IPS-20b (cell line): ENCODE data around the gene ALOX12.

Experiments used
- H3K27ac ChIP-seq: one replicate; pipeline ENCODE4 v1.5.1; 2013; ENCODE audit warnings: low read length
- H3K27me3 ChIP-seq: 2 replicates; pipeline ENCODE4 v1.6.1; 2013; ENCODE audit warnings: mild to moderate bottlenecking, low read length, inconsistent platforms; ENCODE audit not compliant: insufficient read depth
- H3K36me3 ChIP-seq: 2 replicates; pipeline ENCODE4 v1.6.1; 2013; ENCODE audit warnings: low read depth, mild to moderate bottlenecking, inconsistent platforms, low read length, moderate library complexity; ENCODE audit not compliant: insufficient read depth
- H3K4me1 ChIP-seq: 2 replicates; pipeline ENCODE4 v1.6.1; 2013; ENCODE audit warnings: mild to moderate bottlenecking, control low read depth, inconsistent platforms, low read length, moderate library complexity; ENCODE audit not compliant: insufficient read depth
- H3K4me3 ChIP-seq: 2 replicates; pipeline ENCODE4 v1.5.1; 2013; ENCODE audit warnings: mild to moderate bottlenecking, low read length, inconsistent platforms
- H3K9ac ChIP-seq: 2 replicates; pipeline ENCODE4 v1.6.1; 2013; ENCODE audit warnings: low read depth, mild to moderate bottlenecking, inconsistent platforms, low read length, moderate library complexity
- H3K9me3 ChIP-seq: 2 replicates; pipeline ENCODE4 v1.6.1; 2013; ENCODE audit warnings: mild to moderate bottlenecking, low read depth, low read length, inconsistent platforms; ENCODE audit not compliant: insufficient read depth

Gene ALOX12

GRCh38 chr17:7004398-7005253 lies 8.8 kb downstream of the ALOX12 start:
- Histone ChIP-seq H3K4me1 (no peaks in the 10 kb centered on the region), H3K27me3 (no peaks in the 10 kb centered on the region), H3K4me3 (no peak overlapping the region), H3K9me3 (no peaks in the 10 kb centered on the region), H3K27ac (no peak overlapping the region), H3K36me3 (peaks cover 14% of the 10 kb centered on the region; the same call in 1 of the 2 replicates), H3K9ac (no peak overlapping the region)

GRCh38 chr17:7005716-7006115 lies 9.9 kb downstream of the ALOX12 start:
- no peak overlapping the region for H3K4me3 ChIP-seq
- peaks cover 14% of the 10 kb centered on the region; the same call in 1 of the 2 replicates for H3K36me3 ChIP-seq
- no peaks in the 10 kb centered on the region for H3K4me1 ChIP-seq
- H3K9ac ChIP-seq: no peak overlapping the region
- H3K27me3 ChIP-seq: no peaks in the 10 kb centered on the region
- no peak overlapping the region for H3K27ac ChIP-seq
- no peaks in the 10 kb centered on the region for H3K9me3 ChIP-seq

- no peak overlapping the region for H3K4me3 ChIP-seq
- H3K4me1 ChIP-seq: 0 out of 2 replicates have a peak, but pooled peaks cover 4% of the 10 kb centered on the region
- peaks cover 9% of the 10 kb centered on the region; the same call in 1 of the 2 replicates for H3K36me3 ChIP-seq
- H3K9ac ChIP-seq: no peak overlapping the region
- H3K27me3 ChIP-seq: no peaks in the 10 kb centered on the region
- H3K9me3 ChIP-seq: no peaks in the 10 kb centered on the region
- no peak overlapping the region for H3K27ac ChIP-seq
These were observed 11.3 kb downstream of the ALOX12 start for GRCh38 chr17:7007143-7007542.

GRCh38 chr17:7010523-7010922 lies 14.7 kb downstream of the ALOX12 start:
- Histone ChIP-seq H3K4me1 (peaks cover 7% of the 10 kb centered on the region; the same call in 1 of the 2 replicates), H3K4me3 (no peak overlapping the region), H3K27ac (no peak overlapping the region), H3K9ac (no peak overlapping the region), H3K9me3 (no peaks in the 10 kb centered on the region), H3K27me3 (no peaks in the 10 kb centered on the region; the same call in 1 of the 2 replicates), H3K36me3 (0 out of 2 replicates have a peak, but pooled peaks cover 6% of the 10 kb centered on the region)

- H3K4me1 ChIP-seq: peaks cover 7% of the 10 kb centered on the region; the same call in 1 of the 2 replicates
- H3K27ac ChIP-seq: no peak overlapping the region
- H3K27me3 ChIP-seq: no peaks in the 10 kb centered on the region; the same call in 1 of the 2 replicates
- peak overlapping the region; percentile 95 for H3K4me3 ChIP-seq
- peak overlapping the region; percentile 98; the same call in 1 of the 2 replicates for H3K9ac ChIP-seq
- peaks cover 8% of the 10 kb centered on the region; the same call in 1 of the 2 replicates for H3K36me3 ChIP-seq
- no peaks in the 10 kb centered on the region for H3K9me3 ChIP-seq
These were observed 15.6 kb downstream of the ALOX12 start for GRCh38 chr17:7011415-7011814.

GRCh38 chr17:7011942-7012254 lies 16.0 kb downstream of the ALOX12 start:
- Histone ChIP-seq H3K27me3 (no peaks in the 10 kb centered on the region; the same call in 1 of the 2 replicates), H3K27ac (peak overlapping the region; percentile 98), H3K9me3 (no peaks in the 10 kb centered on the region), H3K36me3 (peaks cover 13% of the 10 kb centered on the region), H3K4me3 (peak overlapping the region; percentile 95), H3K9ac (peak overlapping the region; percentile 98), H3K4me1 (peaks cover 7% of the 10 kb centered on the region; the same call in 1 of the 2 replicates)

GRCh38 chr17:7014261-7014994 lies 18.6 kb downstream of the ALOX12 start:
- Histone ChIP-seq H3K27ac (peak overlapping the region; percentile 75), H3K36me3 (peaks cover 14% of the 10 kb centered on the region), H3K4me3 (peak overlapping the region; percentile 95), H3K9ac (peak overlapping the region; percentile 98; the same call in 1 of the 2 replicates), H3K4me1 (peaks cover 7% of the 10 kb centered on the region; the same call in 1 of the 2 replicates), H3K9me3 (no peaks in the 10 kb centered on the region), H3K27me3 (no peaks in the 10 kb centered on the region; the same call in 1 of the 2 replicates)

GRCh38 chr17:7014995-7015958 lies 19.4 kb downstream of the ALOX12 start:
- Histone ChIP-seq H3K4me1 (peaks cover 7% of the 10 kb centered on the region; the same call in 1 of the 2 replicates), H3K9me3 (no peaks in the 10 kb centered on the region), H3K4me3 (peak overlapping the region; percentile 95), H3K27ac (no peak overlapping the region), H3K27me3 (peaks cover 2% of the 10 kb centered on the region; the same call in 1 of the 2 replicates), H3K36me3 (peaks cover 9% of the 10 kb centered on the region), H3K9ac (peak overlapping the region; percentile 98)

GRCh38 chr17:7016418-7016817 lies 20.6 kb downstream of the ALOX12 start:
- Histone ChIP-seq H3K9me3 (no peaks in the 10 kb centered on the region), H3K4me3 (no peak overlapping the region), H3K27ac (no peak overlapping the region), H3K4me1 (peaks cover 3% of the 10 kb centered on the region; the same call in 1 of the 2 replicates), H3K9ac (no peak overlapping the region), H3K36me3 (peaks cover 9% of the 10 kb centered on the region), H3K27me3 (peaks cover 14% of the 10 kb centered on the region)

GRCh38 chr17:7016886-7017826 lies 21.3 kb downstream of the ALOX12 start:
- no peak overlapping the region for H3K4me3 ChIP-seq
- peaks cover 20% of the 10 kb centered on the region for H3K27me3 ChIP-seq
- H3K27ac ChIP-seq: no peak overlapping the region
- no peaks in the 10 kb centered on the region for H3K9me3 ChIP-seq
- peaks cover 9% of the 10 kb centered on the region for H3K36me3 ChIP-seq
- peaks cover 3% of the 10 kb centered on the region; the same call in 1 of the 2 replicates for H3K4me1 ChIP-seq
- H3K9ac ChIP-seq: no peak overlapping the region
